HEK293 (cell line): ENCODE data around the gene MPP7.

ENCODE experiments used
- ATF2 ChIP-seq: fragments of 450-650 bp; formaldehyde crosslinking; IDR thresholded peaks from 2 replicates; pipeline ENCODE4 v1.5.1; 2016; ENCODE audit warnings: missing biosample characterization, missing genetic modification characterization, low read depth
- MYNN ChIP-seq: fragments of 450-650 bp; formaldehyde crosslinking; IDR thresholded peaks from 2 replicates; pipeline ENCODE4 v1.5.1; 2016; ENCODE audit warnings: missing biosample characterization, missing genetic modification characterization, borderline replicate concordance
- TRIM28 ChIP-seq: IDR thresholded peaks from 2 replicates; pipeline ENCODE4 v1.6.1; 2011; ENCODE audit warnings: low read length, control low read depth, borderline replicate concordance
- ZNF114 ChIP-seq: fragments of 450-650 bp; formaldehyde crosslinking; IDR thresholded peaks from 2 replicates; pipeline ENCODE4 v1.5.0; 2017; ENCODE audit warnings: missing biosample characterization, missing genetic modification characterization
- ZNF221 ChIP-seq: fragments of 450-650 bp; formaldehyde crosslinking; IDR thresholded peaks from 2 replicates; pipeline ENCODE4 v1.5.1; 2017; ENCODE audit warnings: missing biosample characterization, missing genetic modification characterization, borderline replicate concordance
- ZNF350 ChIP-seq: fragments of 450-650 bp; formaldehyde crosslinking; IDR thresholded peaks from 2 replicates; pipeline ENCODE4 v1.5.0; 2017; ENCODE audit warnings: missing biosample characterization, mild to moderate bottlenecking, missing genetic modification characterization
- ZNF398 ChIP-seq: fragments of 450-650 bp; formaldehyde crosslinking; IDR thresholded peaks from 2 replicates; pipeline ENCODE4 v1.5.1; 2017; ENCODE audit warnings: missing biosample characterization, missing genetic modification characterization
- ZNF777 ChIP-seq: fragments of 450-650 bp; formaldehyde crosslinking; IDR thresholded peaks from 2 replicates; pipeline ENCODE4 v1.5.1; 2017; ENCODE audit warnings: missing biosample characterization, missing genetic modification characterization, borderline replicate concordance

DNA sequence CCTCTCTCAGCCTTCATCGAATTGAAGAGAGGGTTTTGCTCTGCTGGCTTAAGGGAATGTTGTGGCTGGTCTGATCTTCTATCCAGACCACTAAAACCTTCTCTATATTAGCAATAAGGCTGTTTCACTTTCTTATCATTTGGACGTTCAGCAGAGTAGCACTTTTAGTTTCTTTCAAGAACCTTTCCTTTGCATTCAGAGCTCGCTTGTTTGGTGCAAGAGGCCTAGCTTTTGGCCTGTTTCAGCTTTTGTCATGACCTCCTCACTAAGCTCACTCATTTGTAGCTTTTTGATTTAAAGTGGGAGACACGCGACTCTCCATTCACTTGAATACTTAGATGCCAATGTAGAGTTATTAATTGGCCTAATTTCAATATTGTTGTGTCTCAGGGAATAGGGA is 3.9 kb downstream of the MPP7 start:
- TF ChIP-seq ZNF114 (tag by site-specific recombination) (no peak), TRIM28 (no peak), ZNF221 (tag by site-specific recombination) (no peak), ZNF777 (tag by site-specific recombination) (no peak), ZNF350 (tag by site-specific recombination) (no peak), MYNN (tag by site-specific recombination) (no peak), ZNF398 (no peak), ATF2 (no peak)
